Dedifferentiated amniotic fluid mesenchymal stem cell (primary cell): ENCODE measurements around the gene CYP2W1.
"Not testable (repeated sequence)": the region's sequence is repeated elsewhere in the genome, so short reads cannot be mapped to it uniquely, and the experiment has no call there.

Experiments used
- DNase-seq: peaks from one replicate; pipeline ENCODE4 v3.0.0-alpha.2; 2016; ENCODE audit errors: extremely low spot score

Gene CYP2W1

GRCh38 chr7:1028775-1029636 is 46.0 kb downstream of the CYP2W1 start:
- DNase-seq, result peak; percentile 91

- no peak for DNase-seq
Observed at GRCh38 chr7:1029637-1030443, 46.9 kb downstream of the CYP2W1 start.

- DNase-seq, result no peak
Observed at GRCh38 chr7:1030444-1031070, 47.6 kb downstream of the CYP2W1 start.

- no peak for DNase-seq
Observed at GRCh38 chr7:1031716-1032455, 48.9 kb downstream of the CYP2W1 start.

- DNase-seq, result no peak
Observed at GRCh38 chr7:1032536-1033181, 49.7 kb downstream of the CYP2W1 start.

GRCh38 chr7:1033546-1034145 is 50.7 kb downstream of the CYP2W1 start:
- DNase-seq, result no peak

- not testable (repeated sequence) for DNase-seq
Observed at GRCh38 chr7:1034769-1035168, 51.8 kb downstream of the CYP2W1 start.

- DNase-seq, result not testable (repeated sequence)
Observed at GRCh38 chr7:1036164-1036928, 53.4 kb downstream of the CYP2W1 start.
